Stomach (tissue), 9 donors: Measurements from ENCODE around the gene WDR82. TPM values are rescaled to one million over a fixed set of nuclear protein-coding genes. Genes with fewer than 3 reads are reported as not detected.

Experiments
- DNase-seq, 2 donors: peaks; one replicate each; pipeline versions ENCODE4 v3.0.0 to v3.0.0-alpha.2; 2013 to 2019
- H3K27ac ChIP-seq, 5 donors: fragments of 200-600 bp in 4 of 5; sonication (generic) in 4 of 5; one replicate each; pipeline ENCODE4 v1.5.1; 2013 to 2019; ENCODE audit warnings: mild to moderate bottlenecking in 1 of 5, moderate library complexity in 1 of 5
- H3K27me3 ChIP-seq, 3 donors: fragments of 200-600 bp; sonication (generic); one replicate each; pipeline ENCODE4 v1.5.1; 2017 to 2019; ENCODE audit warnings: mixed run types in 1 of 3
- H3K36me3 ChIP-seq, 4 donors: fragments of 200-600 bp; sonication (generic); 1 replicate in 3 of 4; 2 replicates in 1 of 4; pipeline ENCODE4 v1.5.1; 2016 to 2019
- H3K4me1 ChIP-seq, 4 donors: fragments of 200-600 bp; sonication (generic); one replicate each; pipeline ENCODE4 v1.5.1; 2016 to 2019
- H3K4me3 ChIP-seq, 4 donors: fragments of 200-600 bp; sonication (generic) in 3 of 4; one replicate each; pipeline ENCODE4 v1.5.1; 2016 to 2019; ENCODE audit warnings: mild to moderate bottlenecking in 1 of 4
- H3K9me3 ChIP-seq, 4 donors: fragments of 200-600 bp; sonication (generic); one replicate each; pipeline ENCODE4 v1.5.1; 2016 to 2019
- CTCF ChIP-seq, 7 experiments: fragments of 450-650 bp in 4 of 7; fragments of 200-600 bp in 3 of 7; sonication (generic) in 3 of 7; IDR thresholded peaks; one replicate each; pipeline ENCODE4 v1.5.1; 2016 to 2019; ENCODE audit warnings: antibody characterized with exemption in 7 of 7, control low read depth in 2 of 7, mild to moderate bottlenecking in 1 of 7
- EP300 ChIP-seq: sonication (generic); formaldehyde crosslinking; IDR thresholded peaks from one replicate; pipeline ENCODE4 v1.6.1; 2017; ENCODE audit warnings: antibody characterized with exemption
- POLR2A ChIP-seq, 4 donors: fragments of 450-650 bp; IDR thresholded peaks; one replicate each; pipeline ENCODE4 v1.6.1; 2016; ENCODE audit warnings: antibody characterized with exemption in 4 of 4, control low read depth in 2 of 4, mild to moderate bottlenecking in 1 of 4, moderate library complexity in 1 of 4
- POLR2AphosphoS5 ChIP-seq, 3 donors: sonication (generic); formaldehyde crosslinking; IDR thresholded peaks; one replicate each; pipeline ENCODE4 v1.6.1; 2016; ENCODE audit warnings: antibody characterized with exemption in 3 of 3
- WGBS, 5 donors: extraction: QIAGEN DNeasy Blood & Tissue Kit in 3 of 5; methylation state at CpG; one replicate each; pipeline versions ENCODE4 v1.1.5 to v1.1.7; 2013 to 2018; 5-methylcytosine and 5-hydroxymethylcytosine counted together
- intact Hi-C: fragments of 100-400 bp; cut with DNase I; formaldehyde crosslinking; loops from one replicate; pipeline ENCODE4 v1.15.1; 2023; ENCODE audit warnings: low total_unique reads
- polyA plus RNA-seq, 3 donors: library from polyadenylated mRNA; stranded (reverse); fragments of 200-250 nt; gene quantifications; one replicate each; pipeline ENCODE4 v1.2.3, GENCODE V29; 2013
- total RNA-seq, 5 donors: library from RNA; depleted of rRNA; stranded (reverse); fragments of >200 nt; gene quantifications; one replicate each; pipeline versions ENCODE4 v1.1.0 to v1.2.3, GENCODE V29; 2014 to 2016
- donor health status: healthy with polysubstance abuse.
- donor health status: Bipolar disorder and iron deficiency.
- donor health status: healthy.

Gene WDR82
- total and polyA plus RNA-seq, 8 donors = 8.2 to 64.8 (median 29.2) TPM

- intact Hi-C loops = no loop called here
- WGBS, 5 donors = 91 to 95% (median 93%) methylated on average over 3 to 10 of the region's 10 CpGs
Observed at GRCh38 chr3:52248165-52248541, 30.3 kb downstream of the WDR82 start.

GRCh38 chr3:52247409-52248164 is 30.9 kb downstream of the WDR82 start:
- intact Hi-C loops = no loop called here
- peak overlapping the region in 3 of 5 donors; percentile 89 to 93 (median 90) for H3K27ac ChIP-seq
- peak overlapping the region in 2 of 4 donors; percentile 59 to 65 for H3K4me3 ChIP-seq
- no peak for DNase-seq
- H3K4me1 ChIP-seq = peaks cover 20 to 56% (median 31%) of the 10 kb centered on the region in 4 donors
- TF ChIP-seq POLR2A (IDR thresholded peaks at IDR 0.05) (no peak), CTCF (IDR thresholded peaks at IDR 0.05) (no peak), EP300 (no peak), POLR2AphosphoS5 (IDR thresholded peaks at IDR 0.05) (no peak)
- WGBS, 5 donors = 91 to 96% (median 95%) methylated on average over 7 of the region's 7 CpGs
- H3K9me3 ChIP-seq = no peaks in the 10 kb centered on the region
- H3K36me3 ChIP-seq = peaks cover 7 to 52% (median 48%) of the 10 kb centered on the region in 4 donors
- no peaks in the 10 kb centered on the region for H3K27me3 ChIP-seq

More at GRCh38 chr3:52248165-52248541, 30.3 kb downstream of the WDR82 start:
- H3K4me1 ChIP-seq = peaks cover 20 to 60% (median 35%) of the 10 kb centered on the region in 4 donors
- H3K4me3 ChIP-seq = no peak overlapping the region
- no peaks in the 10 kb centered on the region for H3K9me3 ChIP-seq
- TF ChIP-seq POLR2AphosphoS5 (IDR thresholded peaks at IDR 0.05) = no peak
- no peak for TF ChIP-seq EP300
- TF ChIP-seq CTCF (IDR thresholded peaks at IDR 0.05) = no peak
- no peak for TF ChIP-seq POLR2A (IDR thresholded peaks at IDR 0.05)
- H3K36me3 ChIP-seq = peaks cover 10 to 57% (median 54%) of the 10 kb centered on the region in 4 donors
- DNase-seq = no peak
- H3K27ac ChIP-seq = peak overlapping the region in 2 of 5 donors; percentile 13 to 14
- no peaks in the 10 kb centered on the region for H3K27me3 ChIP-seq

GRCh38 chr3:52246728-52247408 is 31.6 kb downstream of the WDR82 start:
- H3K27me3 ChIP-seq = no peaks in the 10 kb centered on the region
- intact Hi-C loops = no loop called here
- H3K4me3 ChIP-seq = peak overlapping the region in 3 of 4 donors; percentile 59 to 65 (median 62)
- WGBS, 5 donors = 82 to 92% (median 84%) methylated on average over 7 to 14 of the region's 14 CpGs
- H3K36me3 ChIP-seq = peaks cover 2 to 44% (median 42%) of the 10 kb centered on the region in 4 donors
- H3K9me3 ChIP-seq = no peaks in the 10 kb centered on the region
- DNase-seq = no peak
- H3K27ac ChIP-seq = peak overlapping the region in 4 of 5 donors; percentile 80 to 93 (median 90)
- no peak for TF ChIP-seq POLR2A (IDR thresholded peaks at IDR 0.05)
- no peak for TF ChIP-seq POLR2AphosphoS5 (IDR thresholded peaks at IDR 0.05)
- no peak for TF ChIP-seq EP300
- TF ChIP-seq CTCF (IDR thresholded peaks at IDR 0.05) = no peak
- peaks cover 20 to 53% (median 29%) of the 10 kb centered on the region in 4 donors for H3K4me1 ChIP-seq

- Histone ChIP-seq H3K9me3 (no peaks in the 10 kb centered on the region), H3K4me3 (peak overlapping the region; percentile 59 to 65 (median 62)), H3K36me3 (peaks cover 0 to 38% (median 35%) of the 10 kb centered on the region in 4 donors), H3K4me1 (peaks cover 20 to 47% (median 29%) of the 10 kb centered on the region in 4 donors), H3K27me3 (no peaks in the 10 kb centered on the region), H3K27ac (peak overlapping the region; percentile 71 to 93 (median 89))
- WGBS, 5 donors = 18 to 39% (median 29%) methylated on average over 8 of the region's 8 CpGs
- intact Hi-C loops = no loop called here
- DNase-seq = no peak
- TF ChIP-seq POLR2AphosphoS5 (IDR thresholded peaks at IDR 0.05) (no peak), EP300 (no peak), CTCF (IDR thresholded peaks at IDR 0.05) (no peak), POLR2A (IDR thresholded peaks at IDR 0.05) (no peak)
Observed at GRCh38 chr3:52246264-52246620, 32.2 kb downstream of the WDR82 start.
